HepG2 (cell line): ENCODE results near the gene WNT3. TPM values are rescaled to one million over a fixed set of nuclear protein-coding genes. Genes with fewer than 3 reads are reported as not detected.

Experiments used
- DBP ChIP-seq: sonication (generic); formaldehyde crosslinking; IDR thresholded peaks from 2 replicates; pipeline ENCODE4 v1.4.0; 2020; ENCODE audit warnings: missing genetic modification reagents; ENCODE audit errors: not compliant biosample characterization
- HBP1 ChIP-seq: IDR thresholded peaks from 2 replicates; pipeline ENCODE4 v1.6.1; 2016; ENCODE audit warnings: low read depth, control low read depth
- HOXA3 ChIP-seq: sonication (generic); formaldehyde crosslinking; IDR thresholded peaks from 2 replicates; pipeline ENCODE4 v1.5.0; 2020; ENCODE audit warnings: missing genetic modification reagents
- MIXL1 ChIP-seq: IDR thresholded peaks from 2 replicates; pipeline ENCODE4 v1.6.1; 2016
- NFYC ChIP-seq: IDR thresholded peaks from 2 replicates; pipeline ENCODE4 v1.6.1; 2016; ENCODE audit warnings: missing genetic modification reagents, missing compliant biosample characterization
- RBM39 ChIP-seq: fragments of 200-400 bp; formaldehyde crosslinking; IDR thresholded peaks from one replicate; pipeline ENCODE4 v1.6.1; 2018; ENCODE audit warnings: antibody characterized with exemption, mild to moderate bottlenecking, low read depth, low read length; ENCODE audit not compliant: poor library complexity, severe bottlenecking
- SALL2 ChIP-seq: sonication (generic); formaldehyde crosslinking; IDR thresholded peaks from 2 replicates; pipeline ENCODE4 v1.8.1; 2023; ENCODE audit warnings: mild to moderate bottlenecking, missing genetic modification reagents, inconsistent platforms
- SIN3A ChIP-seq: IDR thresholded peaks from 2 replicates; pipeline ENCODE4 v1.6.1; 2011; ENCODE audit warnings: low read depth, mild to moderate bottlenecking, control low read depth, low read length, borderline replicate concordance
- SMAD9 ChIP-seq: sonication (generic); formaldehyde crosslinking; IDR thresholded peaks from 2 replicates; pipeline ENCODE4 v1.5.1; 2020; ENCODE audit warnings: mild to moderate bottlenecking, missing genetic modification reagents
- ZFP36 ChIP-seq: fragments of 150-350 bp; IDR thresholded peaks from 2 replicates; pipeline ENCODE4 v1.6.1; 2018; ENCODE audit warnings: borderline replicate concordance, low read length, low read depth; ENCODE audit not compliant: partially characterized antibody
- ZMAT5 ChIP-seq: sonication (generic); formaldehyde crosslinking; IDR thresholded peaks from 2 replicates; pipeline ENCODE4 v1.5.0; 2020; ENCODE audit warnings: mild to moderate bottlenecking, low read depth, missing genetic modification reagents, borderline replicate concordance
- ZNF280D ChIP-seq: sonication (generic); formaldehyde crosslinking; IDR thresholded peaks from 2 replicates; pipeline ENCODE4 v1.5.1; 2020; ENCODE audit warnings: mild to moderate bottlenecking, missing genetic modification reagents
- ZNF576 ChIP-seq: sonication (generic); formaldehyde crosslinking; IDR thresholded peaks from 2 replicates; pipeline ENCODE4 v1.4.0; 2020; ENCODE audit warnings: mild to moderate bottlenecking, missing genetic modification reagents
- ZNF609 ChIP-seq: sonication (generic); formaldehyde crosslinking; IDR thresholded peaks from 2 replicates; pipeline ENCODE4 v1.4.0; 2020; ENCODE audit warnings: mild to moderate bottlenecking, missing genetic modification reagents, borderline replicate concordance
- ZNF652 ChIP-seq: IDR thresholded peaks from 2 replicates; pipeline ENCODE4 v1.6.1; 2016; ENCODE audit warnings: low read depth, borderline replicate concordance
- ZNF775 ChIP-seq: sonication (generic); formaldehyde crosslinking; IDR thresholded peaks from 2 replicates; pipeline ENCODE4 v1.4.0; 2020; ENCODE audit warnings: missing genetic modification reagents, mild to moderate bottlenecking, moderate library complexity, borderline replicate concordance
- polyA plus RNA-seq, 8 experiments: library from polyadenylated mRNA; depleted of rRNA in 3 of 8; stranded (reverse) in 7 of 8; unstranded in 1 of 8; fragments of >200 nt; fragmentation: Illumina TruSeq in 4 of 8; extraction: Trizol in 4 of 8; gene quantifications; 2 replicates each; pipeline versions ENCODE4 v1.2.1 to v1.2.3, GENCODE V29; 2011 to 2016; ENCODE audit warnings: low read depth in 4 of 8, missing spikeins in 1 of 8, mixed read lengths in 1 of 8; ENCODE audit not compliant: insufficient read depth in 1 of 8
- total RNA-seq, 5 experiments: library from RNA; depleted of rRNA; stranded (reverse); fragments of >200 nt; fragmentation: Illumina TruSeq; extraction: Trizol; gene quantifications; 2 replicates each; pipeline ENCODE4 v1.2.3, GENCODE V29; 2016; ENCODE audit warnings: low read depth in 1 of 5

The WNT3 gene
- total and polyA plus RNA-seq, 2 of the 13 experiments (the other 11 are each of a cell fraction or from before 2014, with no cell fraction given): 8.5 to 10.3 TPM

GRCh38 chr17:46771561-46772474 is 46.7 kb downstream of the WNT3 start (continued):
- TF ChIP-seq ZMAT5 (CRISPR knock-in tag) (no peak), SIN3A (peak; percentile 50; the same call in 1 of the 2 replicates), NFYC (CRISPR knock-in tag) (peak; percentile 32), HBP1 (peak; percentile 92), SMAD9 (CRISPR knock-in tag) (no peak), MIXL1 (CRISPR knock-in tag) (no peak; the same call in 1 of the 2 replicates), ZNF652 (CRISPR knock-in tag) (peak; percentile 96), ZNF576 (CRISPR knock-in tag) (peak; percentile 27; the same call in 1 of the 2 replicates), SALL2 (peak; percentile 77), HOXA3 (CRISPR knock-in tag) (peak; percentile 87), ZNF609 (CRISPR knock-in tag) (peak; percentile 67; the same call in 1 of the 2 replicates), ZFP36 (no peak), DBP (CRISPR knock-in tag) (peak; percentile 76), ZNF280D (CRISPR knock-in tag) (peak; percentile 67), RBM39 (no peak), ZNF775 (no peak)
